GM18511 (cell line): ENCODE results near the gene MARS2.
"Not testable (repeated sequence)": the region's sequence is repeated elsewhere in the genome, so short reads cannot be mapped to it uniquely, and the experiment has no call there.

Source experiments
- ATAC-seq: cut with Tn5 transposase; IDR thresholded peaks from one replicate; pipeline ENCODE4 v1.9.1; 2021; ENCODE audit warnings: mild to moderate bottlenecking, moderate library complexity; ENCODE audit not compliant: unreplicated experiment

MARS2 gene

DNA sequence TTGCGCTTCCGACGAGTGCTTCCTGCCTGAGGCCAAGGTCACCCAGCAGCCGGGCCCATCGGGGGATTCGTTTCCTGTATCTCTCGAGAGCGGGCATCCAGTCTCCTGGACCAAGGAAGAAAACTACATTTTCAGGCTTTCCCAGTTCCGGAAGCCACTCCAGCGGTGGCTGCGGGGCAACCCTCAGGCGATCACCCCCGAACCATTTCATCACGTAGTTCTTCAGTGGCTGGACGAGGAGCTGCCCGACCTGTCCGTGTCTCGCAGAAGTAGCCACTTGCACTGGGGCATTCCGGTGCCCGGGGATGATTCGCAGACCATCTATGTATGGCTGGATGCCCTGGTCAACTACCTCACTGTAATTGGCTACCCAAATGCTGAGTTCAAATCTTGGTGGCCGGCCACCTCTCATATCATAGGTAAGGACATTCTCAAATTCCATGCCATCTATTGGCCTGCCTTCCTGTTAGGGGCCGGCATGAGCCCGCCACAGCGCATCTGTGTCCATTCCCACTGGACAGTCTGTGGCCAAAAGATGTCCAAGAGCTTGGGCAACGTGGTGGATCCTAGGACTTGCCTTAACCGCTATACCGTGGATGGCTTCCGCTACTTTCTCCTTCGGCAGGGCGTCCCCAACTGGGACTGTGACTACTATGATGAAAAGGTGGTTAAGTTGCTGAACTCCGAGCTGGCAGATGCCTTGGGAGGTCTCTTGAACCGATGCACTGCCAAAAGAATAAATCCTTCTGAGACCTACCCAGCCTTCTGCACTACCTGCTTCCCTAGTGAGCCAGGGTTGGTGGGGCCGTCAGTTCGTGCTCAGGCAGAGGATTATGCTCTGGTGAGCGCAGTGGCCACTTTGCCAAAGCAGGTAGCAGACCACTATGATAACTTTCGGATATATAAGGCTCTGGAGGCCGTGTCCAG is 1.0 kb downstream of the MARS2 start:
- ATAC-seq, result no peak

GRCh38 chr2:197706839-197707207 is 1.7 kb downstream of the MARS2 start:
- no peak for ATAC-seq

DNA sequence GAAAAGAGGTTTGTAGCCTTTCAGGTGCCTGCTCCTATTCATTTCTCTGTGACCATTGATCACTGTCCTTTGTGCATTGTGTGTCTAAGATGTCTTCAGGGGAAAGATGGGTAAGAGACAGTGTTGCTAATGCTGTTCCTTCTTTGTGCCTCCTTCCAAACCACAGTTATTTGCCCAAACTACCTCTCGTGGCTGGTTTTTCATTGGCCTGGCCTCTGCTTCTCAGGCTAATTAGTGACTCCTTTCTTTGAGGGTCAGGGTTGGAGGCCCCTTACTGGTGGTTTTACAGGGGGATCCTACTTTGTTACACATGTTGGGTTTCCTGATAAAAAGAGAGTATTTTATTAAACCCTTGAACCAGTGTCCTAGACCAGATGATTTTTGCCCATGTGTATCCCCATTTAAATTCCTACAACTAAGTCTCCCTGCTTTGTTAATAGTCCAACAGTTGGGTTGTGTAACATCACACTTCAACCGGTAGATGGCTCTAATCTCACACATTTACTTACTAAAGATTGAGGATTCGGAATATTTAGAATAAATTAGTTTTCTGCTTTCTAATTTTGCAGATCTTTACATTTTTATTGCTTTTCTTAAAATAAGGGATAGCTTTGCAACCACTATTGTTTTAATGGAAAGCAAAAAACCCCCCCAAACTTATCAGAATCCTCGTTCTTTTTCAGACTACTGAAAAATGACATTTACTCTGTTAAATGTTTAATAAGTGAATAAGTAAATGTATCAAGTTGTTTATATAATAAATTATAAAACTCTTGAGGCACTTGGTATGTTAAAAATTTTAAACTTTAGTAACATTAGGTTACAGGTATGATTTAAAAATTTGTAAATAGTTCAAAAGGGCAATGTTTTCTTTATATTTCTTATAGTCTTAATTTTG is 2.4 kb downstream of the MARS2 start:
- no peak for ATAC-seq

GRCh38 chr2:197708331-197708730 is 3.2 kb downstream of the MARS2 start:
- no peak for ATAC-seq

DNA sequence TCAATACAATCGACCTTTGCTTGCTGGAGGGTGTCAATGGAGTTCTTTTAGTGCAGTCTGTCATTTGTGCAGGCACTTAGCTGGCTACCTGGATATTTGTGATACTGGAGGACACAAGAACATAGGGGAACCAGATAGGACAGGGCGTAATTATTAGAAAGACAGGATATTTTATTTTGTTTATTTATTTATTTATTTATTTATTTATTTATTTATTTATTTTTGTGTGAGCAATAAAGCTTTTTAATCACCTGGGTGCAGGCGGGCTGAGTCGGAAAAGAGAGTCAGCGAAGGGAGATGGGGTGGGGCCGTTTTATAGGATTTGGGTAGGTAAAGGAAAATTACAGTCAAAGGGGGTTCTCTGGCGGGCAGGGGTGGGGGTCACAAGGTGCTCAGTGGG is 4.0 kb downstream of the MARS2 start:
- ATAC-seq, result not testable (repeated sequence)

DNA sequence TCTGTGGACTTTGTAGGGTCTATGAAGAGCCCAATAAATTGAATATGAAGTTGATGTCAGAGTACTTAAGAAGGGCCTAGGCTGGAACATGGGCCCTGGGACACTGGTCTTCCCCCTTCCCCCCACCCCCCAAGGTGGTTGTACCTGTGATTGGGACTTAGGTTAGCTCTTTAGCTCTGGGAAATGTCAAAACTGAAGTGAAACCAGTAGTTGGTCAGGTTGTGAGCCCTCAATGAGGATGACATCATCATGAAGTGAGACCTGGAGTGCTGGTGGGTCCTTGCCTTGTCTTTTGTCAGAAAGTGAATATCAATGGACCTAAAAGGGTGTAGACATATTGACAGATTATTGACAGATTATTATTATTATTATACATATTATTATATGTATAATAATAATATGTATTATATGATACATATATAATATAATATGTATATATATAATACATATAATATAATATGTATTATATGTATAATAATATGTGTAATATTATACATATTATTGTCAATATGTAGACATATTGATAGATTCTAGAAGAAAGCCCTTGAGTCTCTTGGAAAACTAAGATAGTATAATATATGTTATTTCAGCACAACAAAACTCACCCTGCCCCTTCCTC is 5.4 kb downstream of the MARS2 start:
- ATAC-seq, result peak; percentile 81

GRCh38 chr2:197711578-197711977 is 6.4 kb downstream of the MARS2 start:
- ATAC-seq, result no peak

- no peak for ATAC-seq
Measured at GRCh38 chr2:197713271-197713670, 8.1 kb downstream of the MARS2 start.

- ATAC-seq, result no peak
Measured at GRCh38 chr2:197717863-197718262, 12.7 kb downstream of the MARS2 start.

DNA sequence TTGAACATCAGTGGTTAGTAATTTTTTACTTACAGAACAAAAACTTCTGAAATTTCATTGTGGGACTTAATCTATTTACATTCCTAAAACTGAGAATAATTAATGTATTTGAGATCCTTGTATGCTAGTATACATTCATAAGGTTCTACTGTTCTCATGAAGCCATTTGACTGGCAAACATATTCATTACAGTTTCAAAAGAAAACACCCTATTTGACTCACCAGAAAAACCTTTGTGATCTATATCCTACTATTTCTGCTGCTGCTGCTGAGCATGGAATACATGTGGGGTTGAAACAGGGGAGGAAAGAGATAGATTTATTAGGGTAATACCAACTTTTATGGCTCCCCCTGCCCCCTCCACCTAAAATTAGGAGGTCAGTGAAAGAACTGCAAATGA is 21.8 kb downstream of the MARS2 start:
- no peak for ATAC-seq

DNA sequence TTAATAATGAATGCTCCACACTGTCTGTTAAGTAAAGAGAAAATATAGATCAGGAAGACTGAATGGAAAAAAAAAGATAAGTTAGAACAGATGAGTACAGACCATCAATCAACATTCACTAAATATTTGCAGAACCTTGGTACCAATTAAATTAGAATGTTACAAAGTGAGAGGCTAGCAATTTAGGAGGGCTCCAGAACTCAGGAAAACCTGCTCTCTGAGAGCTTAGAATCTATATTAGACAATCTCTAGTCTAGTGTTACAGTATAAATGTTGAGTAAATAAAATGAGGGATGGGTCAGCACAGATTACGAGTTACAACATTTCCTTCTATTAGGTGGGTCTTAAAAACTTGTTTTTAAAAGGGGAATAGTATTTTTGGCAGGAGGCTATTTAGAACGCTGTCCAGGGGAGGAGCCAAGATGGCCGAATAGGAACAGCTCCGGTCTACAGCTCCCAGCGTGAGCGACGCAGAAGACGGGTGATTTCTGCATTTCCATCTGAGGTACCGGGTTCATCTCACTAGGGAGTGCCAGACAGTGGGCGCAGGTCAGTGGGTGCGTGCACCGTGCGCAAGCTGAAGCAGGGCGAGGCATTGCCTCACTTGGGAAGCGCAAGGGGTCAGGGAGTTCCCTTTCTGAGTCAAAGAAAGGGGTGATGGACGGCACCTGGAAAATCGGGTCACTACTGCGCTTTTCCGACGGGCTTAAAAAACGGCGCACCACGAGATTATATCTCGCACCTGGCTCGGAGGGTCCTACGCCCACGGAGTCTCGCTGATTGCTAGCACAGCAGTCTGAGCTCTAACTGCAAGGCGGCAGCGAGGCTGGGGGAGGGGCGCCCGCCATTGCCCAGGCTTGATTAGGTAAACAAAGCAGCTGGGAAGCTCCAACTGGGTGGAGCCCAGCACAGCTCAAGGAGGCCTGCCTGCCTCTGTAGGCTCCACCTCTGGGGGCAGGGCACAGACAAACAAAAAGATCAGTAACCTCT is 23.7 kb downstream of the MARS2 start:
- not testable (repeated sequence) for ATAC-seq

DNA sequence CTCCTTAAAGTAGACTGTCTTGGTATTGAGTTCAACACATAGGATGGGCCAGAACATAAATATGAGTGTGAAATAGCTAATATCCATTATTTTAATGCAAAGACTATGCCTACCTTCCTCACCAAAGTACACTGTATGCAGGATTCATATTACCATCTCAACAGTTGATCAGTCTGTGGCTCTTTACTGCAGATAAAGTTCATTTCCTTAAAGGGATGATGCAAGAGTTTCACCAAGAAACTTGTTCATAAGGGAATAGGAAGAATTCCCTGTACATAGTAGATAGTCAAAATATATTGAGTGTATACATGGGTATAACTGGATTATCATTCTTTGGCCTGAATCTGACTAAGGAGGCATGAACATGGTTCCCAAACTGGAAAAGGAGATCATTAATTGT is 35.0 kb downstream of the MARS2 start:
- ATAC-seq, result no peak
